Activated CD8-positive, alpha-beta T cell treated with anti-CD3 and anti-CD28 coated beads, Interleukin-2, amount 10 ng/mL, durations not matched to agents 7 days and 5 days (primary cell): ENCODE results near the gene TMPRSS11E. TPM values are rescaled to one million over a fixed set of nuclear protein-coding genes. Genes with fewer than 3 reads are reported as not detected.

Experiments used
- ATAC-seq: fragments of 150-1000 bp; cut with Tn5 transposase; one replicate; pipeline ENCODE4 v1.10.0; 2021; ENCODE audit warnings: moderate library complexity
- CTCF ChIA-PET: fragments of 350-600 bp; sonication (Branson Sonifier 250); formaldehyde crosslinking; loops from one replicate; lab custom pipeline; 2021; ENCODE audit warnings: antibody characterized with exemption; lab: Charles Lee
- POLR2A ChIA-PET: fragments of 350-600 bp; sonication (Branson Sonifier 250); formaldehyde crosslinking; loops from one replicate; lab custom pipeline; 2021; ENCODE audit warnings: antibody characterized with exemption; lab: Charles Lee
- DNase-seq: peaks from one replicate; pipeline ENCODE4 v3.0.0-alpha.2; 2020
- H3K27ac Mint-ChIP-seq: one replicate; pipeline ENCODE4 v1.8.0; 2021; ENCODE audit warnings: mild to moderate bottlenecking, mixed read lengths
- H3K27me3 Mint-ChIP-seq: one replicate; pipeline ENCODE4 v1.8.0; 2021; ENCODE audit warnings: low read depth, mixed read lengths
- H3K36me3 Mint-ChIP-seq: one replicate; pipeline ENCODE4 v1.8.0; 2021; ENCODE audit warnings: low read depth, mixed read lengths
- H3K4me1 Mint-ChIP-seq: one replicate; pipeline ENCODE4 v1.8.0; 2021; ENCODE audit warnings: low read depth, mixed read lengths
- H3K4me3 Mint-ChIP-seq: one replicate; pipeline ENCODE4 v1.8.0; 2021; ENCODE audit warnings: mild to moderate bottlenecking, mixed read lengths
- H3K9me3 Mint-ChIP-seq: one replicate; pipeline ENCODE4 v1.8.0; 2022; ENCODE audit warnings: mixed read lengths; ENCODE audit not compliant: insufficient read depth
- total RNA-seq, 2 experiments: library from RNA; stranded (reverse); gene quantifications; one replicate each; pipeline ENCODE4 v1.2.3, GENCODE V29; 2021

TMPRSS11E gene
- total RNA-seq, 2 experiments from 2014 or later, result not detected

- DNase-seq, result no peak
- Mint-ChIP-seq H3K27me3 (peaks cover 2% of the 10 kb centered on the region), H3K27ac (no peak overlapping the region), H3K4me3 (no peak overlapping the region), H3K4me1 (no peaks in the 10 kb centered on the region), H3K9me3 (no peaks in the 10 kb centered on the region), H3K36me3 (no peaks in the 10 kb centered on the region)
- ATAC-seq, result no peak
- POLR2A ChIA-PET, result no interaction called here
- CTCF ChIA-PET, result no interaction called here
Measured at GRCh38 chr4:68426516-68426915, 20.7 kb upstream of the TMPRSS11E start.

- H3K27me3 Mint-ChIP-seq, result no peaks in the 10 kb centered on the region
- no peak for DNase-seq
- no peak overlapping the region for H3K27ac Mint-ChIP-seq
- no peak for ATAC-seq
- peaks cover 9% of the 10 kb centered on the region for H3K4me1 Mint-ChIP-seq
- ChIA-PET POLR2A (no interaction called here), CTCF (no interaction called here)
- no peak overlapping the region for H3K4me3 Mint-ChIP-seq
- peaks cover 2% of the 10 kb centered on the region for H3K36me3 Mint-ChIP-seq
- H3K9me3 Mint-ChIP-seq, result peaks cover 3% of the 10 kb centered on the region
Measured at GRCh38 chr4:68430337-68430736, 16.9 kb upstream of the TMPRSS11E start.

DNA sequence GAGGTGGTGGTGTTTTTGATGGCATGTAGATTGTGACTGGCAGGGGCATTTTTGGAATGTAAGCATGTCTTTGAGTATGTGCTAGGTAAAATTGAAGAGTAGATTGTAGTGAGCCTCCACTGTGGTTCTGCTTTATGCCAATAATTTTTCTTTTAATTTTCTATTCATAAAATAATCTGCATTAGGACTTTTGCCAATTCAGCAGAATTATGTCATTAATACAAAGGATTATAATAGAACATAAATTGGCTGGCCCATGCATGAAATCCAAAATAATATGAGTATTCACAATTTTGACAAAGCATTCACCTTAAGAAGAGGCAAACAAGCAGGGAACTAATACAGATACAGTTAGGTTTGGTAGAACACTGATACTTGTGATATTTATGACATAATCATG lies 14.9 kb upstream of the TMPRSS11E start:
- ATAC-seq (no peak), DNase-seq (no peak)
- peaks cover 10% of the 10 kb centered on the region for H3K9me3 Mint-ChIP-seq
- H3K27me3 Mint-ChIP-seq, result no peaks in the 10 kb centered on the region
- H3K4me1 Mint-ChIP-seq, result peaks cover 24% of the 10 kb centered on the region
- peaks cover 9% of the 10 kb centered on the region for H3K36me3 Mint-ChIP-seq
- CTCF ChIA-PET, result no interaction called here
- H3K27ac Mint-ChIP-seq, result no peak overlapping the region
- no peak overlapping the region for H3K4me3 Mint-ChIP-seq
- POLR2A ChIA-PET, result no interaction called here

GRCh38 chr4:68433582-68433981 lies 13.7 kb upstream of the TMPRSS11E start:
- H3K27ac Mint-ChIP-seq, result no peak overlapping the region

GRCh38 chr4:68434277-68434676 lies 13.0 kb upstream of the TMPRSS11E start:
- Mint-ChIP-seq H3K36me3 (peaks cover 21% of the 10 kb centered on the region), H3K27ac (no peak overlapping the region), H3K9me3 (peaks cover 10% of the 10 kb centered on the region), H3K4me1 (peaks cover 40% of the 10 kb centered on the region), H3K4me3 (no peak overlapping the region), H3K27me3 (no peaks in the 10 kb centered on the region)
- POLR2A ChIA-PET, result no interaction called here
- ATAC-seq, result no peak
- CTCF ChIA-PET, result no interaction called here
- no peak for DNase-seq

More at GRCh38 chr4:68433582-68433981, 13.7 kb upstream of the TMPRSS11E start:
- no peak for ATAC-seq
- Mint-ChIP-seq H3K9me3 (peaks cover 10% of the 10 kb centered on the region), H3K36me3 (peaks cover 17% of the 10 kb centered on the region), H3K27me3 (no peaks in the 10 kb centered on the region), H3K4me1 (peaks cover 35% of the 10 kb centered on the region), H3K4me3 (no peak overlapping the region)
- CTCF ChIA-PET, result no interaction called here
- POLR2A ChIA-PET, result no interaction called here
- DNase-seq, result no peak

GRCh38 chr4:68434836-68435235 lies 12.4 kb upstream of the TMPRSS11E start:
- peaks cover 10% of the 10 kb centered on the region for H3K9me3 Mint-ChIP-seq
- ChIA-PET POLR2A (no interaction called here), CTCF (no interaction called here)
- H3K36me3 Mint-ChIP-seq, result peaks cover 21% of the 10 kb centered on the region
- ATAC-seq, result no peak
- no peak overlapping the region for H3K27ac Mint-ChIP-seq
- no peak for DNase-seq
- H3K4me1 Mint-ChIP-seq, result peaks cover 44% of the 10 kb centered on the region
- no peak overlapping the region for H3K4me3 Mint-ChIP-seq
- no peaks in the 10 kb centered on the region for H3K27me3 Mint-ChIP-seq

GRCh38 chr4:68445111-68445510 lies 2.2 kb upstream of the TMPRSS11E start:
- Mint-ChIP-seq H3K27ac (no peak overlapping the region), H3K4me1 (peaks cover 42% of the 10 kb centered on the region), H3K27me3 (no peaks in the 10 kb centered on the region), H3K9me3 (peaks cover 12% of the 10 kb centered on the region), H3K4me3 (no peak overlapping the region), H3K36me3 (peaks cover 14% of the 10 kb centered on the region)
- DNase-seq (no peak), ATAC-seq (no peak)
- ChIA-PET CTCF (interaction anchor here (1.5 kb wide), 1 partner anchor 69 kb away, joined by 6 read pairs; no protein-coding TSS in a partner anchor), POLR2A (no interaction called here)

- ChIA-PET CTCF (no interaction called here), POLR2A (no interaction called here)
- no peak overlapping the region for H3K4me3 Mint-ChIP-seq
- no peak overlapping the region for H3K27ac Mint-ChIP-seq
- H3K27me3 Mint-ChIP-seq, result no peaks in the 10 kb centered on the region
- no peak for DNase-seq
- peak; percentile 78 for ATAC-seq
- no peaks in the 10 kb centered on the region for H3K9me3 Mint-ChIP-seq
- H3K36me3 Mint-ChIP-seq, result no peaks in the 10 kb centered on the region
- H3K4me1 Mint-ChIP-seq, result peaks cover 20% of the 10 kb centered on the region
Measured at GRCh38 chr4:68451246-68452211, 4.3 kb downstream of the TMPRSS11E start.

GRCh38 chr4:68460085-68460484 lies 12.8 kb downstream of the TMPRSS11E start:
- ChIA-PET POLR2A (no interaction called here), CTCF (no interaction called here)
- H3K27me3 Mint-ChIP-seq, result peaks cover 2% of the 10 kb centered on the region
- no peak for DNase-seq
- no peaks in the 10 kb centered on the region for H3K36me3 Mint-ChIP-seq
- no peak overlapping the region for H3K4me3 Mint-ChIP-seq
- no peak overlapping the region for H3K27ac Mint-ChIP-seq
- no peaks in the 10 kb centered on the region for H3K4me1 Mint-ChIP-seq
- ATAC-seq, result no peak
- H3K9me3 Mint-ChIP-seq, result no peaks in the 10 kb centered on the region

DNA sequence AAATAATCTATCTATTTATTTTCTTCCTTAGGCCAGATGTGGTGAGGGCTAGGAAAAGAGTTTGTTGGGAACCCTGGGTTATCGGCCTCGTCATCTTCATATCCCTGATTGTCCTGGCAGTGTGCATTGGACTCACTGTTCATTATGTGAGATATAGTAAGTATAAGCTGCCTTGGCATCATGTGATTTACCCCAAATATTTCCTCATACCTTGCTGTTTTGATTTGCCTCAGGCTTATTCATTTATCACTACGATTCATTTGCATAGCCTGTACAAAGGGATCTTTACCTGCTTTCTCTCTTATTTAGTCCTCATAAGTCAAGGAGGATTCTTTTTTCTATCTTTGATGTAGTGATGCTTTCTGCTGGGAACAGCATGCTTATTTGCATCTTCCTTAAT lies 14.5 kb downstream of the TMPRSS11E start:
- Mint-ChIP-seq H3K27me3 (peaks cover 2% of the 10 kb centered on the region), H3K9me3 (no peaks in the 10 kb centered on the region), H3K4me3 (no peak overlapping the region), H3K36me3 (no peaks in the 10 kb centered on the region), H3K4me1 (no peaks in the 10 kb centered on the region), H3K27ac (no peak overlapping the region)
- DNase-seq (no peak), ATAC-seq (no peak)
- ChIA-PET CTCF (no interaction called here), POLR2A (no interaction called here)

DNA sequence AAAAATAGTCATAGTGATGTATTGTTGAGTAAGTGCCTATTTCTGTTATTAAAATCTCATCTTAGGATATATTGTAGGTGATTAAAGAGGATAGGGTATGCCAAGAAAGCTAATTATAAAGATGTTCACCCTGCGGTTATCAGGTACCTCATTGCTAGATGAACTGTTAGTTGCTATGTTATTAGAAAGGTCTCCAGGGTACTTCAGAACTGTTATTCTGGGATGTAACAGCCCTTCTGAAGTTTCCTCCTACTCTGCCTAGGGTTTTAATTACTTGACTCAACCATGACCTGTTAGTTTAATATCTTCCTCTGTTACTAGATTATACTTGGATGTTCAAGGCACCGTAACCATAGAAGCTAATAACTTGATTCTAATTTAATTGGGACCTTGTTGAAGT lies 15.4 kb downstream of the TMPRSS11E start:
- H3K4me3 Mint-ChIP-seq, result no peak overlapping the region
- DNase-seq (no peak), ATAC-seq (no peak)
- H3K4me1 Mint-ChIP-seq, result no peaks in the 10 kb centered on the region
- H3K27me3 Mint-ChIP-seq, result no peaks in the 10 kb centered on the region
- H3K9me3 Mint-ChIP-seq, result no peaks in the 10 kb centered on the region
- CTCF ChIA-PET, result no interaction called here
- no peak overlapping the region for H3K27ac Mint-ChIP-seq
- POLR2A ChIA-PET, result no interaction called here
- no peaks in the 10 kb centered on the region for H3K36me3 Mint-ChIP-seq

DNA sequence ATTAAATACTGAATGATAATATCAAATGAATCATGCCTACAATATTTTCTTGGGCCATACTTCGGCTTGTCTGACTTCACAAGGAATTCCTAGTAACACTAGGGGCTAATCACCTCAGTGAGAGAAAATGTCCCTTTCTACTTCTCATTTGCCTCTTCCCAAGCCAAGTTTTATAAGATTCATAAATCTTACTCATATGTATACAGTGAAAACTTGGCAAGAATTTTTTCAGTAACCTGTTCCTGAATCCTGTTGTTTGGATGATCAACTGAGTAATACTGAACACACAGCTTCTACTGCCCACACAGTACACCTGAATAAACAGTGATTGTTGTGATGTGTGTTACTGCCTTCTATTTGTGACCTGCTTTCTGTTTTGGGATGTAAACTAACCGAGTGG lies 16.5 kb downstream of the TMPRSS11E start:
- Mint-ChIP-seq H3K27me3 (no peaks in the 10 kb centered on the region), H3K4me3 (no peak overlapping the region), H3K9me3 (no peaks in the 10 kb centered on the region), H3K27ac (no peak overlapping the region), H3K36me3 (no peaks in the 10 kb centered on the region), H3K4me1 (no peaks in the 10 kb centered on the region)
- CTCF ChIA-PET, result no interaction called here
- ATAC-seq (no peak), DNase-seq (no peak)
- POLR2A ChIA-PET, result no interaction called here
